ENCODE measurements around the gene BAZ2A.

The BAZ2A gene

DNA sequence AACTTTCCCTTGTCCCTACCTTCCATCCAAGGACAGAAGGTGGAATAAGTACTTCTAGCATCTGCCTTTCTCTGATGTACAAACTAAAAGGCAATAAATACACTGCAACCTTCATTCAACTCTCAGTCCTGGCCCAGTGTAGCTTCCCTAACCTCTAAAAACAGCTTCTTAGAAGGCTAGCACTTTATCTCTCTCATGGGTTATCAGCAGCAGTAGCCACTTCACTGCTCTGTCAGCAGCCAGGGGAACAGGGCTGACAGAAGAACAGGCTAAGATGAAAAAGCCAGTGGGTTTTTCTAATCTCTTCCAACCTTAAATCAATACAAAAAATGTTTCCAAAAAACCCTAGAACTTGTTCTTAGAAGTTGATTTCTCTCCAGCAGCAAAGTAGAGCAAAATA is 13.2 kb downstream of the BAZ2A start (continued):
- TF ChIP-seq, protein P1, sequence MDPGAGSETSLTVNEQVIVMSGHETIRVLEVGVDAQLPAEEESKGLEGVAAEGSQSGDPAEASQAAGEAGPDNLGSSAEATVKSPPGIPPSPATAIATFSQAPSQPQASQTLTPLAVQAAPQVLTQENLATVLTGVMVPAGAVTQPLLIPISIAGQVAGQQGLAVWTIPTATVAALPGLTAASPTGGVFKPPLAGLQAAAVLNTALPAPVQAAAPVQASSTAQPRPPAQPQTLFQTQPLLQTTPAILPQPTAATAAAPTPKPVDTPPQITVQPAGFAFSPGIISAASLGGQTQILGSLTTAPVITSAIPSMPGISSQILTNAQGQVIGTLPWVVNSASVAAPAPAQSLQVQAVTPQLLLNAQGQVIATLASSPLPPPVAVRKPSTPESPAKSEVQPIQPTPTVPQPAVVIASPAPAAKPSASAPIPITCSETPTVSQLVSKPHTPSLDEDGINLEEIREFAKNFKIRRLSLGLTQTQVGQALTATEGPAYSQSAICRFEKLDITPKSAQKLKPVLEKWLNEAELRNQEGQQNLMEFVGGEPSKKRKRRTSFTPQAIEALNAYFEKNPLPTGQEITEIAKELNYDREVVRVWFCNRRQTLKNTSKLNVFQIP (CRISPR knock-in tag; IDR thresholded peaks at IDR 0.05; ENCODE audit: borderline replicate concordance, low read depth): no peak
- no peak for TF ChIP-seq BACH2 (CRISPR knock-in tag; IDR thresholded peaks at IDR 0.05; ENCODE audit: borderline replicate concordance)
- TF ChIP-seq ZNF70 (CRISPR knock-in tag; IDR thresholded peaks at IDR 0.05): no peak
- no peak for TF ChIP-seq ESRRG (CRISPR knock-in tag; IDR thresholded peaks at IDR 0.05)
- TF ChIP-seq ISL1 (CRISPR knock-in tag; IDR thresholded peaks at IDR 0.05): no peak

DNA sequence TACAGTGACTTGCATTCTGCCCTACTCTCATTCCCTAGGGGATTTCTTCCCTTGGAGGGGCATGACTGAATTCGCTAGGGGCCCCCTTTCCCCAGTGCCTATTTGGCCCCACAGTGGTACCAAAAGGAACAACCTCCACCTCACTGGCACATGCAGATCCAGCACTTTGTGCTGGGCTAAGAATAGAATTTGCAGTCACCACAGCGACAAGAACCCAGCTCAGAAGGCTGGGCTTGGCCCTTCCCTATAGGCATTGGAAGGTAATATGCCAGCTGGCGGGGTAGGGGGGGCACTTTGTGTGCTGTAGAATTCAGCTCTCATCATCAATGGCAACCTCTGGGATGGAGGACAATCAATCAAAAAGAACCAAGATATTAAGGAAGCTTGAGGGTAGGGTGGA is 13.9 kb downstream of the BAZ2A start:
- TF ChIP-seq ZNF70 (CRISPR knock-in tag; IDR thresholded peaks at IDR 0.05) (no peak), ZC3H10 (CRISPR knock-in tag; IDR thresholded peaks at IDR 0.05) (no peak), TCF4 (CRISPR knock-in tag; IDR thresholded peaks at IDR 0.05; ENCODE audit: borderline replicate concordance) (no peak), RARB (CRISPR knock-in tag; IDR thresholded peaks at IDR 0.05) (no peak), SNAI2 (CRISPR knock-in tag; IDR thresholded peaks at IDR 0.05) (no peak), ESRRG (CRISPR knock-in tag; IDR thresholded peaks at IDR 0.05) (no peak)
- TF ChIP-seq, protein P2, sequence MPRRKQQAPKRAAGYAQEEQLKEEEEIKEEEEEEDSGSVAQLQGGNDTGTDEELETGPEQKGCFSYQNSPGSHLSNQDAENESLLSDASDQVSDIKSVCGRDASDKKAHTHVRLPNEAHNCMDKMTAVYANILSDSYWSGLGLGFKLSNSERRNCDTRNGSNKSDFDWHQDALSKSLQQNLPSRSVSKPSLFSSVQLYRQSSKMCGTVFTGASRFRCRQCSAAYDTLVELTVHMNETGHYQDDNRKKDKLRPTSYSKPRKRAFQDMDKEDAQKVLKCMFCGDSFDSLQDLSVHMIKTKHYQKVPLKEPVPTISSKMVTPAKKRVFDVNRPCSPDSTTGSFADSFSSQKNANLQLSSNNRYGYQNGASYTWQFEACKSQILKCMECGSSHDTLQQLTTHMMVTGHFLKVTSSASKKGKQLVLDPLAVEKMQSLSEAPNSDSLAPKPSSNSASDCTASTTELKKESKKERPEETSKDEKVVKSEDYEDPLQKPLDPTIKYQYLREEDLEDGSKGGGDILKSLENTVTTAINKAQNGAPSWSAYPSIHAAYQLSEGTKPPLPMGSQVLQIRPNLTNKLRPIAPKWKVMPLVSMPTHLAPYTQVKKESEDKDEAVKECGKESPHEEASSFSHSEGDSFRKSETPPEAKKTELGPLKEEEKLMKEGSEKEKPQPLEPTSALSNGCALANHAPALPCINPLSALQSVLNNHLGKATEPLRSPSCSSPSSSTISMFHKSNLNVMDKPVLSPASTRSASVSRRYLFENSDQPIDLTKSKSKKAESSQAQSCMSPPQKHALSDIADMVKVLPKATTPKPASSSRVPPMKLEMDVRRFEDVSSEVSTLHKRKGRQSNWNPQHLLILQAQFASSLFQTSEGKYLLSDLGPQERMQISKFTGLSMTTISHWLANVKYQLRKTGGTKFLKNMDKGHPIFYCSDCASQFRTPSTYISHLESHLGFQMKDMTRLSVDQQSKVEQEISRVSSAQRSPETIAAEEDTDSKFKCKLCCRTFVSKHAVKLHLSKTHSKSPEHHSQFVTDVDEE (CRISPR knock-in tag; IDR thresholded peaks at IDR 0.05): no peak
- TF ChIP-seq, protein P1 (CRISPR knock-in tag; IDR thresholded peaks at IDR 0.05; ENCODE audit: borderline replicate concordance, low read depth): no peak
- TF ChIP-seq, protein P3, sequence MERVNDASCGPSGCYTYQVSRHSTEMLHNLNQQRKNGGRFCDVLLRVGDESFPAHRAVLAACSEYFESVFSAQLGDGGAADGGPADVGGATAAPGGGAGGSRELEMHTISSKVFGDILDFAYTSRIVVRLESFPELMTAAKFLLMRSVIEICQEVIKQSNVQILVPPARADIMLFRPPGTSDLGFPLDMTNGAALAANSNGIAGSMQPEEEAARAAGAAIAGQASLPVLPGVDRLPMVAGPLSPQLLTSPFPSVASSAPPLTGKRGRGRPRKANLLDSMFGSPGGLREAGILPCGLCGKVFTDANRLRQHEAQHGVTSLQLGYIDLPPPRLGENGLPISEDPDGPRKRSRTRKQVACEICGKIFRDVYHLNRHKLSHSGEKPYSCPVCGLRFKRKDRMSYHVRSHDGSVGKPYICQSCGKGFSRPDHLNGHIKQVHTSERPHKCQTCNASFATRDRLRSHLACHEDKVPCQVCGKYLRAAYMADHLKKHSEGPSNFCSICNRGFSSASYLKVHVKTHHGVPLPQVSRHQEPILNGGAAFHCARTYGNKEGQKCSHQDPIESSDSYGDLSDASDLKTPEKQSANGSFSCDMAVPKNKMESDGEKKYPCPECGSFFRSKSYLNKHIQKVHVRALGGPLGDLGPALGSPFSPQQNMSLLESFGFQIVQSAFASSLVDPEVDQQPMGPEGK (CRISPR knock-in tag; IDR thresholded peaks at IDR 0.05; ENCODE audit: borderline replicate concordance): no peak
- ATAC-seq: no peak

DNA sequence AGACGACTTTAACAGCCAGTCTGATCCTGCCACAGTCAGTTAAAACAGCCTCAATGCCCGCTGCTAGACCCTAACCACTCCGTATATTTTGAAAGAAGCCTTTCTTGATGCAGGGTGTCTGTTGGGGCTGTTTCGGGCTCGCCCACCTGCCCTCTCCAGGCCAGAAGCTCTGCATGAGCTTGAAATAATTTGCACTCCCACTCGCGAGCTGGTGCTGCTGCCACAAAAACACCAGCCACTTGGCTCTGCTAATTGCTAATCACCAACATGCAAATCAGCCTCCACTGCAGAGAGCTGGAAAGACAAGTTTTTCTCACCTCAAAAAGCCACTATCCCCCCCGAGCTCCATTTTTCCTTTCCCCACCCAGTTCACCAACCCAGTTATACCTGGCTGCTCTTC is 15.5 kb downstream of the BAZ2A start:
- TF ChIP-seq OSR1 (CRISPR knock-in tag; IDR thresholded peaks at IDR 0.05) (no peak), TOX (CRISPR knock-in tag; IDR thresholded peaks at IDR 0.05; ENCODE audit: borderline replicate concordance) (no peak), PPARA (CRISPR knock-in tag; IDR thresholded peaks at IDR 0.05; ENCODE audit: borderline replicate concordance) (no peak), ZC3H10 (CRISPR knock-in tag; IDR thresholded peaks at IDR 0.05) (no peak), ISL1 (CRISPR knock-in tag; IDR thresholded peaks at IDR 0.05) (no peak), ESRRG (CRISPR knock-in tag; IDR thresholded peaks at IDR 0.05) (no peak)
- TF ChIP-seq, protein P4, sequence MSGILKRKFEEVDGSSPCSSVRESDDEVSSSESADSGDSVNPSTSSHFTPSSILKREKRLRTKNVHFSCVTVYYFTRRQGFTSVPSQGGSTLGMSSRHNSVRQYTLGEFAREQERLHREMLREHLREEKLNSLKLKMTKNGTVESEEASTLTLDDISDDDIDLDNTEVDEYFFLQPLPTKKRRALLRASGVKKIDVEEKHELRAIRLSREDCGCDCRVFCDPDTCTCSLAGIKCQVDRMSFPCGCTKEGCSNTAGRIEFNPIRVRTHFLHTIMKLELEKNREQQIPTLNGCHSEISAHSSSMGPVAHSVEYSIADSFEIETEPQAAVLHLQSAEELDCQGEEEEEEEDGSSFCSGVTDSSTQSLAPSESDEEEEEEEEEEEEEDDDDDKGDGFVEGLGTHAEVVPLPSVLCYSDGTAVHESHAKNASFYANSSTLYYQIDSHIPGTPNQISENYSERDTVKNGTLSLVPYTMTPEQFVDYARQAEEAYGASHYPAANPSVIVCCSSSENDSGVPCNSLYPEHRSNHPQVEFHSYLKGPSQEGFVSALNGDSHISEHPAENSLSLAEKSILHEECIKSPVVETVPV (CRISPR knock-in tag; IDR thresholded peaks at IDR 0.05): no peak
- TF ChIP-seq, protein P2 (CRISPR knock-in tag; IDR thresholded peaks at IDR 0.05): no peak
- TF ChIP-seq, protein P1 (CRISPR knock-in tag; IDR thresholded peaks at IDR 0.05; ENCODE audit: borderline replicate concordance, low read depth): no peak
- ATAC-seq: no peak
